GM21367 (cell line): ENCODE measurements around the gene ACP2.

Experiments
- ATAC-seq: cut with Tn5 transposase; IDR thresholded peaks from one replicate; pipeline ENCODE4 v1.9.1; 2021; ENCODE audit not compliant: unreplicated experiment

ACP2 gene

DNA sequence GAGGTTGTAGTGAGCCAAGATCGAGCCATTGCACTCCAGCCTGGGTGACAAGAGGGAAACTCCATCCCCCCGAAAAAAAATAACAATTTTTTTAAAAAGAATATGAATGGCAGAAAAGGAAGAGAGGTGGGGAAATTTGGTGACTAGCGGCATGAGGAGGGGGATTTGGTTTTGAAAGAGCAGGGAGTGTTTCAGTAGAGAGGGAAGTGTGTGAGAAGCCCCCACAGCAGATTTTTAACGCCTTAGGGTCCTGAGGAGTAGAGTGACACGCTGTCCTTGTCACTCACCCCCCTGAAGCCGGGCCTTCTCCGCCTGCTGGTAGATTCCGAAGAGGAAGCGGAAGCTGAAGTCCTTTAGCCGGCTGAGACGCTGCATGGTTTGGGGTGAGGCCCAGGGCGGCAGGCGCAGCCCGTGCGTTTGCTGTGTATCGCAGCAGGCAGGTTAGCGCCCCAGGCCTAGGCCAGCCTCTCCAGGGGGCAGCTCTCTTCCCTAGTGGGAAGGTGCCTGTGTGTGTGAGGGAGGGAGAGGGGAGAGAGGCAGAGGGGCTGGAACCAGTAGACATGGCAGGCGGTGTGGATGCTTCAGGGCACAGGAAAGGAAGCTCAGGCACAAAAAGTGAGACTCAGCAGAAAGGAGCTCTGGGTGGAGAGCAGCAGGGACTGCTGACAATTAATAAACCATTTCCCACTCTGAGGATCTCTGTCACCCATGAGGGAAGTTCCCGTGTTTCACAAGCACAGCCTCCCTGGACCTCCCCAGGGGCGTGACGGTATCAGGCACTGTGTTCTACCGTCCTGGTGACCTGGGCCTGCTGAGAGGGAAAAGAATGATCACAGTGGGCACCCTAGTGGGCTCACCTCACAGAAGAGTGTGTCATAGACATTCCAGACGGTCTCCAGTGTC lies 3.9 kb downstream of the ACP2 start:
- no peak for ATAC-seq

- ATAC-seq, result no peak
These were observed 5.2 kb downstream of the ACP2 start for GRCh38 chr11:47243454-47243853.

DNA sequence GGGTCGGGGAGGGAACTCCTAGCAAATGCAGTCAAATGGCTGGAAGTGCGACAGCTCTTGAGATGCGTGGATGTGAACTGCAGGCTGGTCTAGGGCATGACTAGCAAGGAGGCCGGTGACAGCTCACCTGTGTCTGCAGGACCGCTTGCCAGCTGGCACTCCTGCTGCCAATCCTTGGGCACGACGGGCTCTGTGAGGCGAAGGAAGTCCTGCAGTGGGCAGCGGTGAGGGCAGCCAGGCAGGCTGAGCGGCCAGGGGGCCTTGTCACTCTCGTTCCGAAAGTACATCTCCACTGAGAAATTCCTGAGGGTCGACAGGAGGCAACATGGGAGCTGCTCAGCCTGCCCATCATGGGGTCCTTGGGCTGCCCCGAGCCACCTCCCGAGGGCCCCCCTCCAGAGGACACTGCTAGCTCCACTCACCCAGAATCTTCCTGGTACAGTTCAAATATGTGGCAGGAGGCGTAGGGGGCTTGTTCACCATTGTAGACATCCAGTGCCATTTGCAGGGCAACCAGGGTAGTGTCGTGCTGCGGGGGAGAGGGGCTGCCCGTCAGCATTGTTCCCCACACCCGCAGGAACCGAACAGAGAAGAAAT lies 5.9 kb downstream of the ACP2 start:
- ATAC-seq, result no peak

- ATAC-seq, result no peak
These were observed 6.7 kb downstream of the ACP2 start for GRCh38 chr11:47241841-47242301.

DNA sequence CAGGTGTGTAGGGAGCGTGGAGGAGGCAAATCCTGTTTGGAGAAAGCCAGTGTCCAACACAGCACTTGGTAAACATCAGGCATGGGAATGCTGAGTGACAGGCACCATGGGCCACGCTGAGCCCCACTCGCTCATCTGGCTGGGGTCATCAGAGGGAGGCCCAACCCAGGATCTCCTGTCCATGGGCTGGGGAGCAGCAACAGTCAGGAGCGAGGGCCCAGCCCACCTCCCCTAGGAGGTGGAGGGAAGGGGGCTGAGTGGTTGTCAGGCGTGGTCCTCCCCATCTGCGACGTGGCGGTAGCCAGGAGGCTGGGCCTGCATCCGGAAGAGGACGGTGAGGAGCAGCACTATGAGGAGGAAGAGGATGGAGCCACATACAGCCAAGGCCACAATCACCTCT lies 8.8 kb downstream of the ACP2 start:
- ATAC-seq, result no peak

DNA sequence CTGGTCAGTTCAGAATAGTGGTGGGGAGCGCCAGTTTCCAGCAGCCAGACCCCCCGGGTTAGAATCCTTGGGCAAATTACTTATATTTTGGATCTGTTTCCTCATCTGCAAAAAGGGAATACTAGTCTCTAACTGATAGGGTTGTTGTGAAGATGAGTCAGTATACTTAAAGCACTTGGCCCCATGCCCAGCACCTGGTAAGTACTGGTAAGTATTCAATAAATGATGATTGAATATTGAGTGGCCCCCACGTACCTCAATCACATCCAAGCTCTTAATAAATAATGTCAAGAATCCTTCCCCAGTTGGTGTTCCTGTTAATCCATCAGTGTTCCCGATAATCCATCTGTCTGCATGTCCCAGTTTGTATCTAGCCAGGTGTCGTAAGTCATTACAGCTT lies 12.1 kb downstream of the ACP2 start:
- no peak for ATAC-seq

- ATAC-seq, result no peak
These were observed 13.5 kb downstream of the ACP2 start for GRCh38 chr11:47235163-47235562.

- ATAC-seq, result no peak
These were observed 13.9 kb downstream of the ACP2 start for GRCh38 chr11:47234669-47235100.

GRCh38 chr11:47233989-47234668 lies 14.5 kb downstream of the ACP2 start:
- ATAC-seq, result no peak

GRCh38 chr11:47233051-47233450 lies 15.6 kb downstream of the ACP2 start:
- ATAC-seq, result no peak

GRCh38 chr11:47229161-47229560 lies 19.5 kb downstream of the ACP2 start:
- no peak for ATAC-seq

GRCh38 chr11:47225552-47226400 lies 22.8 kb downstream of the ACP2 start:
- ATAC-seq, result peak; percentile 82

GRCh38 chr11:47222696-47223095 lies 25.9 kb downstream of the ACP2 start:
- ATAC-seq, result no peak

GRCh38 chr11:47220401-47220821 lies 28.2 kb downstream of the ACP2 start:
- no peak for ATAC-seq

DNA sequence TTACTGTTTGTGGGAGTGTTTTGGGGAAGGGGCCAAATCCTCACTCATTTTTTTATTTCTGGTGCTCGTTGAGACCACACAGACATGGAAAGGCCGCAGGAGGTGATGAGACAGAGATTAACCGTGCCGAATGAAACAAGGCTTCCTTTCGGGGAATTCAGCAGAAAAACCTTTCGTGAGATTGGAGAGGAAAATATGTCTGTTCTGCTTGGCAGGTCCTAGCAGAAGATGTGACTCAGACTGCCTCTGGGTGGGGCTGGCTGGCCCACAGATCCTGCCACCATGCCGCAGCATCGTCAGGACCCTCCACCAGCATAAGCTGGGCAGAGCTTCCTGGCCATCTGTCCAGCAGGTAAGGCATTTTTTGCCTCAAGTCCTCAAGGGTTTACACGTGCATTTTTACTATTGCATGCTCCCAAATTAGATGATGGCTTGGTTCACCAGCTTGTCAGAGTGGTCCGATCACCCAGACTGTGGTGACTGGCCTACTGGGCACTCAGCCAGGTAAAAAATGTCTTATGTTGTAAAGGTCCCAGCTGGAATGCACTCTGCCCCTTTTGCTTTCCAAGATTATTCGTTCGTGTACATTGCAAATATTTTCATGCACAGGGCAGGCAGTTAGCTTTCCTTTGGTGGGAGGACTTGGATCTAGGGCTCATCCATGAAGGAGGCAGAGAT lies 32.4 kb downstream of the ACP2 start:
- ATAC-seq, result peak; percentile 29

GRCh38 chr11:47215366-47215910 lies 33.2 kb downstream of the ACP2 start:
- no peak for ATAC-seq

DNA sequence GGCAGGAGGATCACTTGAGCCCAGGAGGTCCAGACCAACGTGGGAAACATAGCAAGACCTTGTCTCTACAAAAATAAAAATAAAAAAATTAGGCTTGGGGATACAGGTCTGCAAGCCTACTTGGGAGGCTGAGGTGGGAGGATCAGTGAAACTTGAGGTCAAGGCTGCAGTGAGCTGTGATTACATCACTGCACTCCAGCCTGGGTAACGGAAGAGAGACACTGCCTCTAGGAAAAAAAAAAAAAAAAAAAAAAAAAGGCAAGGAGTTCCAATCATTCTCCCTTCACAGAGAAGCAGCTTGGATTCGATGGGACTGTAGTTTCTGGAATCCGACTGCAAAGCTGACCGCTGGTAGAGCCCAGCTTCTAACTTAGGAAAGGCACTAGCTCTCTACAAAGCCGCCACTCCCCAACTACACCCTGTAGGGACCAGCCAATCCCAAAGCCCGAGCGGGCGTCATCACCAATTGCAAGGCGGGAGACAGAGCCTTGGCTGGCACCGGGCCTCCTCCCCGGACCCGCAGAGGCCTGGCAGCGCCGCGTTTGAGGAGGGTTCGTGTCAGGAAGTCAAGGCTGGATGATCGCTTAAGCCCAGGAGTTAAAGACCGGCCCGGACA lies 34.6 kb downstream of the ACP2 start:
- no peak for ATAC-seq

- no peak for ATAC-seq
These were observed 35.7 kb downstream of the ACP2 start for GRCh38 chr11:47212938-47213337.

- no peak for ATAC-seq
These were observed 40.0 kb downstream of the ACP2 start for GRCh38 chr11:47208628-47209027.
